Measurements from ENCODE around the gene NHLH2. TPM values are rescaled to one million over a fixed set of nuclear protein-coding genes. Genes with fewer than 3 reads are reported as not detected.
A peak's percentile ranks its signal among the peaks of the same experiment; 100 is the strongest.

The NHLH2 gene
- polyA plus RNA-seq, 1 donor from 2014 or later, result 0.31 TPM

DNA sequence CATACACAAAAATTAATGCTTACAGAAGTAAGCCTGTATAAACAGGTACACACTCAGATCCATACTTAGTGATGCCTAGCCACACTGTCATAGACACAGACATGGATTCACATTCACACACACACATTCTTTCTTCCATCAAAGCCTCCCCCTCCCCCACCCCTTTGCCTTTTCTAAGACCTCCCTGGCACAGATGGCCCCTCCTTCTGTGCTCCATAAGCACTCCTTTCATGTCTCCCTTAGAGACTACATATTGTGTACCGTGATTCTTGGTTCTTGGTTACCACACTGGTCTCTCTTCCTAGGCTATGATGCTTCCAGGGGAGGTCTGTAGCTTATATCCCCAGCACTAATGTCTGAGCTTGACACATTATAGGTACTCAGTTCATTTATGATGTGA, 2.0 kb upstream of the NHLH2 start:
- Histone ChIP-seq H3K4me3 (ENCODE audit: low read length) (no peak overlapping the region), H3K79me2 (replicated peaks; ENCODE audit: insufficient read depth, low read length) (no peaks in the 10 kb centered on the region), H3K9ac (ENCODE audit: low read length) (no peak overlapping the region), H3K27ac (ENCODE audit: low read length) (no peak overlapping the region), H3K36me3 (ENCODE audit: insufficient read depth, low read length) (no peaks in the 10 kb centered on the region), H3K4me2 (ENCODE audit: low read length) (no peak overlapping the region), H3K27me3 (ENCODE audit: insufficient read depth, low read depth, low read length) (peaks cover 41% of the 10 kb centered on the region), H3K9me3 (ENCODE audit: low read length) (peaks cover 13% of the 10 kb centered on the region), H3F3A (ENCODE audit: insufficient read depth, low read length, poor library complexity, severe bottlenecking) (no peaks in the 10 kb centered on the region), H2AFZ (ENCODE audit: low read depth, low read length) (no peak overlapping the region), H4K20me1 (ENCODE audit: insufficient read depth) (no peaks in the 10 kb centered on the region), H3K9me2 (ENCODE audit: insufficient read depth, low read length) (no peaks in the 10 kb centered on the region)
- TF ChIP-seq EZH2 (IDR thresholded peaks at IDR 0.05; ENCODE audit: borderline replicate concordance, insufficient read depth, low read length, poor library complexity, severe bottlenecking) (no peak), RAD21 (conservative IDR thresholded peaks at IDR 0.05) (no peak), POLR2AphosphoS5 (IDR thresholded peaks at IDR 0.05) (no peak), CTCF (IDR thresholded peaks at IDR 0.05; ENCODE audit: poor library complexity, severe bottlenecking) (no peak), SMC3 (conservative IDR thresholded peaks at IDR 0.05; ENCODE audit: poor library complexity) (no peak), TAF1 (IDR thresholded peaks at IDR 0.05; ENCODE audit: low read depth) (no peak), REST (IDR thresholded peaks at IDR 0.05; ENCODE audit: borderline replicate concordance) (no peak), EP300 (conservative IDR thresholded peaks at IDR 0.05; ENCODE audit: poor library complexity, severe bottlenecking) (no peak), MXI1 (conservative IDR thresholded peaks at IDR 0.05; ENCODE audit: poor library complexity, severe bottlenecking) (no peak)

DNA sequence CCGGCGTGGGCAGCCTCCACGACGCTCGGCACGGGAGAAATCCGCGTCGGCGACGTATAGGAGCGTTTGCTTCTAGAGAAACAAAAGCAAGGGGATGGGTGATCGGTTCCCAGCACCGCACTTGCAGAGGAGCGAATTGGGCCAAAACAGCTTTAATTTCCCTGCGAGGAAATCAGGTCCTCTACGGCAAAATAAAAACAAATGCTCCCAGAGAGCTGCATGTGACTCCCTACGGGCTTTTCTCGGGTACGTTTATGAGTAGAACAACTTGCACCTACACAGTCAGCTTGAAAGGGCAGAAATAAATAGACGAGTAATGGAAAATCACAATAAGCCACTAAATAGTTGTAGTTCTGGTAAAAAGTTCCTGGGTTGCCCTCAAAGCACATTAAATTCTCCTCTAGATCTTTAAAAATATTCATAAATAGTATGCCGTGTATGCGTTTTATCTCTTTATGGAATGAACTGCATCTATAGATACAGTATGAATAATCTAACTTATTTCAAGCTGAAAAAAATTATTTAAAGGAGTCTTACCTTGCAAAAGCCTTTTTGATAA, 1.2 kb downstream of the NHLH2 start:
- no peaks in the 10 kb centered on the region for H3K79me2 ChIP-seq (replicated peaks; ENCODE audit: insufficient read depth, low read length)
- H4K20me1 ChIP-seq (ENCODE audit: insufficient read depth), result no peaks in the 10 kb centered on the region
- peaks cover 20% of the 10 kb centered on the region for H3K9me3 ChIP-seq (ENCODE audit: low read length)
- peak overlapping the region; percentile 52 for H3K4me3 ChIP-seq (ENCODE audit: low read length)
- H3K9me2 ChIP-seq (ENCODE audit: insufficient read depth, low read length), result no peaks in the 10 kb centered on the region
- no peaks in the 10 kb centered on the region for H3K36me3 ChIP-seq (ENCODE audit: insufficient read depth, low read length)
- no peak overlapping the region for H3K27ac ChIP-seq (ENCODE audit: low read length)
- peaks cover 66% of the 10 kb centered on the region for H3K27me3 ChIP-seq (ENCODE audit: insufficient read depth, low read depth, low read length)
- H2AFZ ChIP-seq (ENCODE audit: low read depth, low read length), result no peak overlapping the region
- TF ChIP-seq RAD21 (conservative IDR thresholded peaks at IDR 0.05) (no peak), EZH2 (IDR thresholded peaks at IDR 0.05; ENCODE audit: borderline replicate concordance, insufficient read depth, low read length, poor library complexity, severe bottlenecking) (peak; percentile 3)
- no peaks in the 10 kb centered on the region for H3F3A ChIP-seq (ENCODE audit: insufficient read depth, low read length, poor library complexity, severe bottlenecking)
- H3K9ac ChIP-seq (ENCODE audit: low read length), result no peak overlapping the region
- H3K4me2 ChIP-seq (ENCODE audit: low read length), result no peak overlapping the region

Measured in neural cell (in vitro differentiated cells).